Adipocyte (in vitro differentiated cells): ENCODE results near the gene MOGAT3.

Experiments
- DNase-seq: peaks from one replicate; pipeline ENCODE4 v3.0.0-alpha.2; 2015; ENCODE audit warnings: low read depth
- H3K27me3 ChIP-seq: replicated peaks from 2 replicates; pipeline ENCODE4 v1.7.0; 2013; ENCODE audit warnings: mild to moderate bottlenecking, low read length, moderate library complexity; ENCODE audit not compliant: control insufficient read depth, insufficient read depth
- H3K36me3 ChIP-seq: 2 replicates; pipeline ENCODE4 v1.7.0; 2013; ENCODE audit warnings: low read length, mild to moderate bottlenecking, moderate library complexity; ENCODE audit not compliant: control insufficient read depth, insufficient read depth, severe bottlenecking
- H3K4me1 ChIP-seq: 2 replicates; pipeline ENCODE4 v1.7.0; 2013; ENCODE audit warnings: mild to moderate bottlenecking, low read length, moderate library complexity; ENCODE audit not compliant: control insufficient read depth, insufficient read depth
- H3K4me3 ChIP-seq: 2 replicates; pipeline ENCODE4 v1.7.0; 2013; ENCODE audit warnings: mild to moderate bottlenecking, low read length, moderate library complexity
- H3K9ac ChIP-seq: 2 replicates; pipeline ENCODE4 v1.7.0; 2013; ENCODE audit warnings: mild to moderate bottlenecking, low read length, moderate library complexity
- H3K9me3 ChIP-seq: 2 replicates; pipeline ENCODE4 v1.7.0; 2013; ENCODE audit warnings: mild to moderate bottlenecking, low read length, moderate library complexity; ENCODE audit not compliant: control insufficient read depth

MOGAT3 gene

GRCh38 chr7:101239951-101240220 is 39.0 kb upstream of the MOGAT3 start:
- peaks cover 63% of the 10 kb centered on the region for H3K4me1 ChIP-seq
- no peaks in the 10 kb centered on the region for H3K27me3 ChIP-seq
- H3K9ac ChIP-seq, result no peak overlapping the region
- H3K36me3 ChIP-seq, result peaks cover 11% of the 10 kb centered on the region
- no peak for DNase-seq
- H3K9me3 ChIP-seq, result no peaks in the 10 kb centered on the region
- H3K4me3 ChIP-seq, result no peak overlapping the region

GRCh38 chr7:101239191-101239950 is 38.5 kb upstream of the MOGAT3 start:
- Histone ChIP-seq H3K27me3 (no peaks in the 10 kb centered on the region), H3K4me1 (peaks cover 63% of the 10 kb centered on the region), H3K4me3 (no peak overlapping the region), H3K9ac (peak overlapping the region; percentile 24), H3K36me3 (peaks cover 11% of the 10 kb centered on the region), H3K9me3 (no peaks in the 10 kb centered on the region)
- DNase-seq, result no peak

GRCh38 chr7:101238226-101239182 is 37.7 kb upstream of the MOGAT3 start:
- Histone ChIP-seq H3K27me3 (no peaks in the 10 kb centered on the region), H3K4me3 (peak overlapping the region; percentile 76), H3K9ac (peak overlapping the region; percentile 61), H3K36me3 (peaks cover 11% of the 10 kb centered on the region), H3K9me3 (no peaks in the 10 kb centered on the region), H3K4me1 (peaks cover 58% of the 10 kb centered on the region)
- DNase-seq, result no peak

- Histone ChIP-seq H3K36me3 (peaks cover 11% of the 10 kb centered on the region), H3K9me3 (no peaks in the 10 kb centered on the region), H3K4me1 (peaks cover 49% of the 10 kb centered on the region)
Measured at GRCh38 chr7:101237206-101238067, 36.6 kb upstream of the MOGAT3 start, which contains the start of gene CLDN15. TSS of gene CLDN15 (minus strand) at chr7:101237802. CDS start at chr7:101237581, 221 bp downstream.

GRCh38 chr7:101236292-101236835 is 35.5 kb upstream of the MOGAT3 start:
- no peaks in the 10 kb centered on the region for H3K27me3 ChIP-seq
- H3K36me3 ChIP-seq, result peaks cover 16% of the 10 kb centered on the region
- H3K9ac ChIP-seq, result no peak overlapping the region
- no peak for DNase-seq
- peaks cover 49% of the 10 kb centered on the region for H3K4me1 ChIP-seq
- no peaks in the 10 kb centered on the region for H3K9me3 ChIP-seq
- H3K4me3 ChIP-seq, result no peak overlapping the region

More at GRCh38 chr7:101237206-101238067, 36.6 kb upstream of the MOGAT3 start, which contains the start of gene CLDN15:
- Histone ChIP-seq H3K27me3 (no peaks in the 10 kb centered on the region), H3K9ac (peak within 1 kb of the TSS; percentile 81), H3K4me3 (peak within 1 kb of the TSS; percentile 76)
- peak; percentile 15 for DNase-seq

- DNase-seq, result no peak
- Histone ChIP-seq H3K27me3 (no peaks in the 10 kb centered on the region), H3K9ac (no peak overlapping the region), H3K9me3 (no peaks in the 10 kb centered on the region), H3K36me3 (peaks cover 19% of the 10 kb centered on the region), H3K4me3 (no peak overlapping the region), H3K4me1 (peaks cover 41% of the 10 kb centered on the region)
Measured at GRCh38 chr7:101235522-101235921, 34.7 kb upstream of the MOGAT3 start.

GRCh38 chr7:101235050-101235449 is 34.2 kb upstream of the MOGAT3 start:
- H3K4me3 ChIP-seq, result no peak overlapping the region
- no peaks in the 10 kb centered on the region for H3K27me3 ChIP-seq
- peaks cover 36% of the 10 kb centered on the region for H3K4me1 ChIP-seq
- DNase-seq, result no peak
- H3K9ac ChIP-seq, result no peak overlapping the region
- peaks cover 22% of the 10 kb centered on the region for H3K36me3 ChIP-seq
- no peaks in the 10 kb centered on the region for H3K9me3 ChIP-seq

GRCh38 chr7:101234636-101235035 is 33.8 kb upstream of the MOGAT3 start:
- no peak overlapping the region for H3K9ac ChIP-seq
- H3K4me3 ChIP-seq, result no peak overlapping the region
- H3K27me3 ChIP-seq, result no peaks in the 10 kb centered on the region
- H3K9me3 ChIP-seq, result no peaks in the 10 kb centered on the region
- H3K4me1 ChIP-seq, result peaks cover 34% of the 10 kb centered on the region
- DNase-seq, result no peak
- H3K36me3 ChIP-seq, result peaks cover 18% of the 10 kb centered on the region

GRCh38 chr7:101233907-101234547 is 33.2 kb upstream of the MOGAT3 start:
- H3K9ac ChIP-seq, result no peak overlapping the region
- DNase-seq, result no peak
- H3K9me3 ChIP-seq, result no peaks in the 10 kb centered on the region
- H3K4me3 ChIP-seq, result no peak overlapping the region
- peaks cover 17% of the 10 kb centered on the region for H3K36me3 ChIP-seq
- no peaks in the 10 kb centered on the region for H3K27me3 ChIP-seq
- peaks cover 28% of the 10 kb centered on the region for H3K4me1 ChIP-seq

GRCh38 chr7:101232141-101232850 is 31.5 kb upstream of the MOGAT3 start:
- H3K9ac ChIP-seq, result no peak overlapping the region
- H3K4me3 ChIP-seq, result no peak overlapping the region
- H3K27me3 ChIP-seq, result no peaks in the 10 kb centered on the region
- no peak for DNase-seq
- peaks cover 29% of the 10 kb centered on the region for H3K36me3 ChIP-seq
- no peaks in the 10 kb centered on the region for H3K9me3 ChIP-seq
- peaks cover 12% of the 10 kb centered on the region for H3K4me1 ChIP-seq
